ENCODE data around the gene PDCL2.

The PDCL2 gene

DNA sequence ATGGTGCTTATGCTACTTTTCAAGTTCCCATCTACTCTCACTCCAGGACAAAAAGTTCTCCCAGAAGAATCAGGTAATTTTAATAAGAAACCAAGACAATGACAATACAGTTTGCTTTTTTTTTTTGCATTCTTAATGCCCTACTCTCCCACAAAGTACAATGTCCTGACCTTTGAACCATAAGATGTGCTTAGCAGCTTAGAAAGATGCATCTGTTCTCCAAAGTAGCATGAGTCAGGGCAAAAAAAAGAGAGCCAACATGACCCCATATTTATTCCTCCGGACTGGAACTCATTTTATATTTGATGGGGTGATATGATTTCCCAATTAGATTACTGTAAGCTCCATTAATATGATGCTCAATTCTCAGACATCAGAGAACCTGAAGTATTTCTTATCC, 16.5 kb upstream of the PDCL2 start:
- Histone ChIP-seq H3K79me2 (ENCODE audit: insufficient read depth, low read depth) (no peaks in the 10 kb centered on the region), H3K4me1 (ENCODE audit: low read depth, poor library complexity, severe bottlenecking) (peaks cover 53% of the 10 kb centered on the region), H3K9ac (no peak overlapping the region), H3K4me2 (peak overlapping the region; percentile 75), H3K36me3 (ENCODE audit: insufficient read depth) (no peaks in the 10 kb centered on the region), H4K20me1 (ENCODE audit: insufficient read depth) (no peaks in the 10 kb centered on the region), H3K27me3 (ENCODE audit: insufficient read depth, low read depth) (no peaks in the 10 kb centered on the region), H3K27ac (peak overlapping the region; percentile 49), H2AFZ (ENCODE audit: low read depth) (peak overlapping the region; percentile 51; the same call in 1 of the 2 replicates), H3K4me3 (IDR thresholded peaks at IDR 0.05; ENCODE audit: insufficient read depth, low read depth, low read length) (no peak overlapping the region)
- TF ChIP-seq, protein P1, sequence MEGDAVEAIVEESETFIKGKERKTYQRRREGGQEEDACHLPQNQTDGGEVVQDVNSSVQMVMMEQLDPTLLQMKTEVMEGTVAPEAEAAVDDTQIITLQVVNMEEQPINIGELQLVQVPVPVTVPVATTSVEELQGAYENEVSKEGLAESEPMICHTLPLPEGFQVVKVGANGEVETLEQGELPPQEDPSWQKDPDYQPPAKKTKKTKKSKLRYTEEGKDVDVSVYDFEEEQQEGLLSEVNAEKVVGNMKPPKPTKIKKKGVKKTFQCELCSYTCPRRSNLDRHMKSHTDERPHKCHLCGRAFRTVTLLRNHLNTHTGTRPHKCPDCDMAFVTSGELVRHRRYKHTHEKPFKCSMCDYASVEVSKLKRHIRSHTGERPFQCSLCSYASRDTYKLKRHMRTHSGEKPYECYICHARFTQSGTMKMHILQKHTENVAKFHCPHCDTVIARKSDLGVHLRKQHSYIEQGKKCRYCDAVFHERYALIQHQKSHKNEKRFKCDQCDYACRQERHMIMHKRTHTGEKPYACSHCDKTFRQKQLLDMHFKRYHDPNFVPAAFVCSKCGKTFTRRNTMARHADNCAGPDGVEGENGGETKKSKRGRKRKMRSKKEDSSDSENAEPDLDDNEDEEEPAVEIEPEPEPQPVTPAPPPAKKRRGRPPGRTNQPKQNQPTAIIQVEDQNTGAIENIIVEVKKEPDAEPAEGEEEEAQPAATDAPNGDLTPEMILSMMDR (conservative IDR thresholded peaks at IDR 0.05; ENCODE audit: low read depth, low read length): no peak

DNA sequence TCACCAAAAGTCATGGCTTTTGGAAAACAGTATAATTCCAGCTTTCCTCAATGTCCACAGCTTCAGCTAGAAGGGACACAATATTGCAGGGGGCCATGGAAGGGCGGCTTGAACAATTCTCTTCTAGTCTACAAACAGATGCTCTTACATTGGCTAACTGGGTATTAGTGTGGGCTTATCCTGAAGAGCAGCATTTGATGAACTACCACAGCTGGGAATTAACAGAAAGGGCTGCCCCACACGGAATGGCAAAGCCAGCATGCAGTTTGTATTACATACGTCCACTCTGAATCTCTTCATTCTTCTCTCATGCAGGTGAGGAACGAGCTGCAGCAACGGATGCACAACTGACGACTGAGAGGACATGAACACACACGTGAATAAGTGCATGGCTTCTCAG, 13.0 kb upstream of the PDCL2 start:
- Histone ChIP-seq H3K27ac (no peak overlapping the region), H3K36me3 (ENCODE audit: insufficient read depth) (no peaks in the 10 kb centered on the region), H2AFZ (ENCODE audit: low read depth) (no peak overlapping the region; the same call in 1 of the 2 replicates), H3K4me2 (no peak overlapping the region), H3K9ac (no peak overlapping the region), H3K4me3 (IDR thresholded peaks at IDR 0.05; ENCODE audit: insufficient read depth, low read depth, low read length) (no peak overlapping the region), H3K27me3 (ENCODE audit: insufficient read depth, low read depth) (no peaks in the 10 kb centered on the region), H3K4me1 (ENCODE audit: low read depth, poor library complexity, severe bottlenecking) (peaks cover 26% of the 10 kb centered on the region), H3K79me2 (ENCODE audit: insufficient read depth, low read depth) (no peaks in the 10 kb centered on the region), H4K20me1 (ENCODE audit: insufficient read depth) (no peaks in the 10 kb centered on the region)
- TF ChIP-seq, protein P1 (conservative IDR thresholded peaks at IDR 0.05; ENCODE audit: low read depth, low read length): no peak

DNA sequence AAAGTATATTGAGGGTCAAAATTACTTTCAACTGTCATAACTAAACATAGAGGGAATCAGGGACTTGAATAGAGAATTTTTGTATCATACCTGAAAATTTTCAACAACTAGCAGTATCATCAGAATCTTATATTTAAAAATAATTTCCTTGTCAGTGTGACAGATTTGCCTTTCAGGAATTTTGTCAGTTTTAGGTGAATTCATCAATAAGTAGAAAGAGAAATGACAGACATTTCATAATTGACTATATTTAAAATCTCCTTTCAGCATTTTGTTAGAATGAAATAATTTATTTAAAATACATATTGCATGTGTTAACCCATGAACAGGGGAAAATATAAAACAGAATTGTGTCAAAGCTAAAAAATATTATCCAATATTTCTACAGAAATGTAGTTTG, 8.6 kb upstream of the PDCL2 start:
- H2AFZ ChIP-seq (ENCODE audit: low read depth): no peak overlapping the region
- no peak overlapping the region for H3K4me3 ChIP-seq (IDR thresholded peaks at IDR 0.05; ENCODE audit: insufficient read depth, low read depth, low read length)
- no peak overlapping the region for H3K4me2 ChIP-seq
- H4K20me1 ChIP-seq (ENCODE audit: insufficient read depth): no peaks in the 10 kb centered on the region
- TF ChIP-seq, protein P1 (conservative IDR thresholded peaks at IDR 0.05; ENCODE audit: low read depth, low read length): no peak
- H3K36me3 ChIP-seq (ENCODE audit: insufficient read depth): no peaks in the 10 kb centered on the region
- H3K27me3 ChIP-seq (ENCODE audit: insufficient read depth, low read depth): no peaks in the 10 kb centered on the region
- H3K79me2 ChIP-seq (ENCODE audit: insufficient read depth, low read depth): no peaks in the 10 kb centered on the region
- no peaks in the 10 kb centered on the region for H3K4me1 ChIP-seq (ENCODE audit: low read depth, poor library complexity, severe bottlenecking)
- no peak overlapping the region for H3K27ac ChIP-seq
- H3K9ac ChIP-seq: no peak overlapping the region

DNA sequence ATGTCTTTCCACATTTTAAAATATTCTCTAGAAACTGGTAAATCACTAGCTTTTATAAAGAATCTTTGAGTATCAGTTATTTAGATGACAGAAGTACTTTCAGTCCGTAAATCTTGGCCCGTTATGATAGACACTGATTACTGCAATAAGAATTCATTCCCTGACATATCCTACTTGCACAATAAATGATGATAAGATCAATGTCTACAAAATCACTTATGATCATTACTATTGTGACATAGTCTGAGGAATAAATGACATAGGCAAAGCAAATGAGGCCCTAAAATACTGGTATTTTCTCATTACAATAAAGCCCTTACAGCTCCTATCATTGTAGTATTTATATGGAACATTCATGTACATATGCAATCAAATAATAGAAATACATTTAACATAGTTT, 6.6 kb upstream of the PDCL2 start:
- Histone ChIP-seq H3K4me2 (no peak overlapping the region), H3K4me1 (ENCODE audit: low read depth, poor library complexity, severe bottlenecking) (peaks cover 11% of the 10 kb centered on the region), H3K36me3 (ENCODE audit: insufficient read depth) (no peaks in the 10 kb centered on the region), H3K27ac (no peak overlapping the region), H3K79me2 (ENCODE audit: insufficient read depth, low read depth) (no peaks in the 10 kb centered on the region), H4K20me1 (ENCODE audit: insufficient read depth) (no peaks in the 10 kb centered on the region), H3K27me3 (ENCODE audit: insufficient read depth, low read depth) (no peaks in the 10 kb centered on the region), H3K9ac (no peak overlapping the region), H2AFZ (ENCODE audit: low read depth) (no peak overlapping the region), H3K4me3 (IDR thresholded peaks at IDR 0.05; ENCODE audit: insufficient read depth, low read depth, low read length) (no peak overlapping the region)
- TF ChIP-seq, protein P1 (conservative IDR thresholded peaks at IDR 0.05; ENCODE audit: low read depth, low read length): no peak
